CD4-positive, alpha-beta T cell treated with Interleukin-6 at 100 ng/mL for 8 hours (primary cell): Measurements from ENCODE around the gene C19orf53.

Experiments
- DNase-seq: peaks from one replicate; pipeline ENCODE4 v3.0.0-alpha.2; 2020; ENCODE audit warnings: mixed read lengths, low spot score

The C19orf53 gene

DNA sequence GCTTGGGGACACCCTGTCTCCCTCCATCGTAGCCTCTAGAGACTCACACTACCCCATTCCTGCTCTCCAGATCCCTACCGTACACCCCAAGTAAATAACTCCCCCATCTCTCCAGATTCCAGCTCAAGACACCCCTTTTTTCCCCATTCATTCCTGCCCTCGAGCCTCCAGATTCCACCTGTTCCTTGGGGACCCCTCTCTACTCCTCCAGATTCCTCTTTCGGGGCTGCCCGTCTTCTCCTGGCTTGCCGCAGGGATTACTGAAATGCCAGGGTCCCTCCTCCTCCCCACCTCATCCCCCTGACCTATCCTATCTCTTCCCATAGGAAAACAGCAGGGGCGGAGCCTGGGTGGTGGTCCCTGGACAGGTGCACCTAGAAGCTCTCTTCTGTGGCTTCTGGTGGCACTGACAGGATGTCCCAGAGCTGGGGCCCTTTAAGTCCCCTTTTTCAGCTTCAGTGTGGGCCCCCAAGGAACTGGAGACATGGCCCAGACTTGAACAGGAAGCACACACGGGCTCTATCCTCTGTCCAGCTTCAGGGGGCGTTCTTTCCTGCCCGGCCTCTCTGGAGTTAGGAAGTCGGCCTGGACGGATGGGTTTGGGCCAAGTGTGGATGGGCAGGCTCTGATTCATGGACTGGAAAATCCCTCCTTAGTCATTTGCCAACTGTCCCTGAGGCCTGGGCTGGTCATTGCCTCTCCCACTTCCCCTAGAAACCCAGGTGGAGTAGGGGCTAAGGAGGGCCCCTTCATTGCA is 22.2 kb downstream of the C19orf53 start:
- no peak for DNase-seq

DNA sequence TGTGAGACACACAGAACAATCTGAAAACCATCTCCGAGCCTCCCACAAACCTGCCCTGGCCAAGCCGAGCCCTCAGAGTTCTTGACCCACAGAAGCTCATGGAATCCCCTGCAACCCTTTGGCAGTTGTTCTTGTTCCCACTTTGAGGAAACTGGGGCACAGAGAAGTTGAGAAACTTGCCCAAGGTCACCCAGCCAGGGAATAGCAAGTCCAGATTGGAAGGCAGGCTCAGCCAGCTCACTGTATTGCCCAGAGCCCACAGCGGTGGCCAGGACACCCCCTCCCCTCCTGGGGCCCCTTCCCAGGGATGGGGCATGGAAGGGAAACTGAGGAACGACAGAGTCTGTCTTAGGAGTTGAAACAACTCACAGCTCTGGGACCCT is 22.8 kb downstream of the C19orf53 start:
- DNase-seq: no peak

DNA sequence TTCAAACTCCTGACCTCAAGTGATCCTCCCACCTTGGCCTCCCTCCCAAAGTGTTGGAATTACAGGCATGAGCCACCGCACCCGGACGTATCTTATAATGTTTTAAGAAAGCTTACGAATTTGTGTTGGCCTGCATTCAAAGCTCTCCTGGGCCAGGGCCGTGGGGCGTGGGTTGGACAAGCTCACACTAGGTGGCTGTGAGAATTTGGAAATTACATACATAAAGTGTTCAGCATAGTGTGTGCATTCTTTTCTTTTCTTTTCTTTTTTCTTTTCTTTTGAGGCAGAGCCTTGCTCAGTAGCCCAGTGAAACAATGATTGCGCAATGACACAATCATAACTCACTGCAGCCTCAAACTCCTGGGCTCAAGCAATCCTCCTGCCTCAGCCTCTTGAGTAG is 23.6 kb downstream of the C19orf53 start:
- DNase-seq: no peak

DNA sequence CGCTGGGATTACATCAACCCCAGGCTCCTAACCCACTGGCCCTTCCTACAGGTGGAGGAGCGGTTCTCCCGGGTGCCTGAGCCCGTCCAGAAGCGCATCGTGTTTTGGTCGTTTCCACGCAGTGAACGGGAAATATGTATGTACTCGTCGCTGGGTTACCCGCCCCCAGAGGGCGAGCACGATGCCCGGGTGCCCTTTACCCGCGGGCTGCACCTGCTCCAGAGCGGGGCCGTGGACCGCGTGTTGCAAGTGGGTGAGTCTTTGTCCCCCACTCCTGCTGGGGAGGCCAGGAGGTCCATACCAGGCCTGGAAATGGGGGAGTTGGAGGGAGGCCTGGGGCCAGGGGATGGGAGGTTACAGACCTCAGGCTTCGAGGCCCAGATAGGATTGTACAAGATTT is 25.4 kb downstream of the C19orf53 start:
- no peak for DNase-seq

GRCh38 chr19:13803038-13803437 is 28.8 kb downstream of the C19orf53 start:
- no peak for DNase-seq

- DNase-seq: no peak
Measured at GRCh38 chr19:13804830-13805683, 30.8 kb downstream of the C19orf53 start.

- DNase-seq: no peak
Measured at GRCh38 chr19:13806728-13807127, 32.5 kb downstream of the C19orf53 start.

DNA sequence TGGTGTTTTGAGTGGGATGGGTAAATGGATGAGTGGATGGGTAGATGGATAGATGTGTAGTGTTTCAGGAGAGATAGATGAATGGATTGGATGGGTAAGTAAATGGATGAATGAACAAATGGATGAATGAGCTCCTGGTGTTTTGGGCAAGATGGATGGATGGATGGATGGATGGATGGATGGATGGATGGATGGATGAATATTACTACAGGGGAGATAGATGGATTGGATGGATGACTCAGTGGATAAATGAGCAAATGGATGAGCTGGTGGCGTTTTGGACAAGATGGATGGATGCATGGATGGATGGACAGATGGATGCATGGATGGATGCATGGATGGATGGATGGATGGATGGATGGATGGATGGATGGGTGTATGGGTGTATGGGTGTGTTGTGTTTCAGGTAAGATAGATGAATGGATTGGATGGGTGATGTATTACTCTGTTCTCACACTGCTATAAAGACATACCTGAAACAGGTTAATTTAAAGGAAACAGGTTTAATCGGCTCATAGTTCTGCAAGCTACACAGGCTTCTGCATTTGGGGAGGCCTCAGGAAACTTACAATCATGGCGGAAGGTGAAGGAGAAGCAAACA is 33.3 kb downstream of the C19orf53 start:
- no peak for DNase-seq

GRCh38 chr19:13808856-13809255 is 34.6 kb downstream of the C19orf53 start:
- no peak for DNase-seq

DNA sequence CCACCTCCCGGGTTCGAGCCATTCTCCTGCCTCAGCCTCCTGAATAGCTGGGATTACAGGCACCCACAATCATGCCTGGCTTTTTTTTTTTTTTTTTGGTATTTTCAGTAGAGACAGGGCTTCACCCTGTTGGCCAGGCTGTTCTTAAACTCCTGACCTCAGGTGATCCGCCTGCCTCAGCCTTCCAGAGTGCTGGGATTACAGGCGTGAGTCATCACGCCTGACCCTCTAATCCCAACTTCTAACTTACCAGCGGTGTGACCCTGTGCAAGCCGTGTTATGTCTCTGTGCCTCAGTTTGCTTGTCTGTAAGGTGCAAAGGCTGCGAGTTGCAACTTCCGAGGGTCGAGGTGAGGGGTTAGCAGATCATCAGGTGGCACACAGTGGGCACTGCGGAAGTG is 38.3 kb downstream of the C19orf53 start:
- no peak for DNase-seq

GRCh38 chr19:13813147-13813546 is 38.9 kb downstream of the C19orf53 start:
- DNase-seq: no peak

DNA sequence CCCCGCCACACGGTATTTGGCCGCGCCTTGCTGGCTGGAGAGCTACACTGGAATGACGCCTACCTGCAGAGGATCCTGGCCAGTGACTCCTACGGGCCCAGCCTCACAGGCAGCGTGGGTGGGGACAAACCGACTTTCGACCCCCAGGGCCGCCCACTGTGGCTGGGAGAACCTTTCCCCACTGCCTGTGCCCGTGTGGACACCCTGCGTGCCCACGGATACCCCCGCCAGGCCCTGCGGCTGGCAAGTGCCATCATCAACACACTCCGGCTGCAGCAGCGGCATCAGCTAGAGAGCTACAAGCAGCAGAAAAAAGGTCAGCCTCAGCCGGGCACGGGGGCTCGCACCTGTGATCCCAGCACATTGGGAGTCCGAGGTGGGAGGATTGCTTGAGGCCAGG is 40.3 kb downstream of the C19orf53 start:
- no peak for DNase-seq

GRCh38 chr19:13817018-13817614 is 42.9 kb downstream of the C19orf53 start:
- no peak for DNase-seq

- peak; percentile 29 for DNase-seq
Measured at GRCh38 chr19:13817615-13818371, 43.5 kb downstream of the C19orf53 start.

DNA sequence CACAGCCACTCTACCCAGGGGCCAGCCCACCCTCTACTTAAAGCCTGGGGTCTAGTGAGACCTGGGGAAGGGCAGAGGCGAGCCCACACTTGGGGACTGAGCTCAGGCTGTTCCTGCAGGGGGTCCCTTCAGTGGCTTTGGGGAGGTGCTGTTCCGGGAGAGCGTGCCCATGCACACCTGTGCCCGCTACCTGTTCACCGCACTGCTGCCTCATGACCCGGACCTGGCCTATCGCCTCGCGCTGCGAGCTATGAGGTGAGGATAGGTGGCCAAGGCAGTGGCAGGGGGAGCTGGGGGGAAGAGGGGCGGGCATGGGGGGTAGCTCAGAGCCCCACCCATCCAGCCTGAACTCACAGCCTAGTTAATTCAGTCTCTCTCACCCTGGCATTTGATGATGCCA is 45.0 kb downstream of the C19orf53 start:
- DNase-seq: no peak

DNA sequence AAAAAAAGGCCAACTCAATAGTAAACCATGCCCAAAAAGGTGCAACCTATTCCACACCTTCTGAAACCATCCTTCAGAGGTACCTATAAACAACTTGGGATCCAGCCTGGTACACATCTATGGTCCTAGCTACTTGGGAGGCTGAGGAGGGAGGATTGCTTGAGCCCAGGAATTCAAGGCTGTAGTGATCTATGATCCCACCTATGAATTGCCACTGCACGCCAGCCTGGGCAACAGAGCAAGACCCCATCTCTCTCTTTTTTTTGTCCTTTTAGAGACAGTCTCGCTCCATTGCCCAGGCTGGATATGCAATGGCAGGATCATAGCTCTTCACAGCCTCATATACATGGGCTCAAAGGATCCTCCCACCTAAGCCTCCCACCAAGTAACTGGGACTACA is 47.0 kb downstream of the C19orf53 start:
- DNase-seq: no peak

- no peak for DNase-seq
Measured at GRCh38 chr19:13823256-13823655, 49.0 kb downstream of the C19orf53 start.

DNA sequence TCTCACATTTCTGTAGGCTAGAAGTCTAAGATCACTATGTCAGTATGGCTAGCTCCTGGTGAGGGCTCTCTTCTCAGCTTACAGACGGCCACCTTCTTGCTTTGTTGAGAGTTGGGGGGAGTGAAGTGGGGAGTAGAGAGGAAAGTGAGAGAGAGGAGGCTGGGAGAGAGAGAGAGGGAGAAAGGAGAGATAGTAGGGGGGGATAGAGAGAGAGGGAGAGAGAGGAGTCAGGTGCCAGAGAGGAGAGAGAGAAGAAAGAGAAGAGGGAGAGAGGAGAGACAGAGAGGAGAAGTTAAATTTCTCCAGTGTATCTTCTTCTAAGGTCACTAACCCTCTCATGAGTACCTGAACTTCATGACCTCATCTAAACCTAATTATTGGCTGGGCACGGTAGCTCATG is 49.6 kb downstream of the C19orf53 start:
- DNase-seq: no peak

GRCh38 chr19:13824703-13825102 is 50.4 kb downstream of the C19orf53 start:
- no peak for DNase-seq

- no peak for DNase-seq
Measured at GRCh38 chr19:13825489-13826441, 51.5 kb downstream of the C19orf53 start.
